HepG2 (cell line): Measurements from ENCODE around the gene P2RY6. TPM values are rescaled to one million over a fixed set of nuclear protein-coding genes. Genes with fewer than 3 reads are reported as not detected.

Experiments
- ATAC-seq: fragments of 200-7000 bp; cut with Tn5 transposase; 3 replicates; pipeline ENCODE4 v1.9.1; 2020; ENCODE audit warnings: mild to moderate bottlenecking, moderate library complexity
- BruUV-seq: library from RNA; stranded (reverse); fragments of 400-500 nt; replicated peaks from 2 replicates; lab custom pipeline; 2021; lab: Mats Ljungman, UMichigan
- CTCF ChIA-PET: fragments of 300-600 bp; formaldehyde crosslinking; extraction: SDS; loops from one replicate; lab custom pipeline; 2021; ENCODE audit warnings: low total read pairs, inconsistent platforms, low intra/inter-chr PET ratio; lab: Yijun Ruan, JAX
- POLR2A ChIA-PET: fragments of 350-600 bp; sonication (Branson Sonifier 250); formaldehyde crosslinking; loops from one replicate; lab custom pipeline; 2020; ENCODE audit warnings: antibody characterized with exemption, inconsistent platforms; lab: Yijun Ruan, JAX
- DNase-seq: peaks from one replicate; pipeline ENCODE4 v3.0.0-alpha.2; 2015; ENCODE audit warnings: low spot score
- FAIRE-seq: peaks from 3 replicates; lab custom pipeline; 2011; peaks lifted over from hg19 to GRCh38; lab: Jason Lieb, UNC
- H2AFZ ChIP-seq: one replicate; pipeline ENCODE4 v1.6.1; 2011; ENCODE audit warnings: low read length, inconsistent platforms
- H3K27ac ChIP-seq: fragments of 300-600 bp; 3 replicates; pipeline ENCODE4 v1.8.0; 2011; ENCODE audit warnings: mixed run types, mild to moderate bottlenecking, mixed read lengths, low read length, inconsistent platforms; ENCODE audit not compliant: insufficient read depth; ENCODE audit errors: extremely low read length
- H3K27me3 ChIP-seq, 2 experiments: fragments of 200-600 bp in 1 of 2; 2 replicates in 1 of 2; 3 replicates in 1 of 2; pipeline versions ENCODE4 v1.6.0 to v1.8.0; 2011; ENCODE audit warnings: low read length in 2 of 2, mild to moderate bottlenecking in 2 of 2, moderate library complexity in 2 of 2, inconsistent platforms in 1 of 2; ENCODE audit not compliant: insufficient read depth in 2 of 2, control insufficient read depth in 1 of 2
- H3K36me3 ChIP-seq, 2 experiments: fragments of 200-600 bp in 1 of 2; replicated peaks in 1 of 2; 2 replicates in 1 of 2; 3 replicates in 1 of 2; pipeline versions ENCODE4 v1.5.1 to v1.8.0; 2011; ENCODE audit warnings: low read length in 2 of 2, inconsistent platforms in 1 of 2; ENCODE audit not compliant: insufficient read depth in 2 of 2, control insufficient read depth in 1 of 2
- H3K4me1 ChIP-seq: 2 replicates; pipeline ENCODE4 v1.5.1; 2012; ENCODE audit warnings: low read length, inconsistent platforms; ENCODE audit not compliant: insufficient read depth
- H3K4me2 ChIP-seq: 2 replicates; pipeline ENCODE4 v1.6.0; 2011; ENCODE audit warnings: low read depth, low read length, inconsistent platforms
- H3K4me3 ChIP-seq, 3 experiments: fragments of 200-600 bp in 1 of 3; sonication (generic), shearing (Covaris generic) in 1 of 3; replicated peaks in 1 of 3; 2 replicates each; pipeline ENCODE4 v1.5.1; 2011 to 2016; ENCODE audit warnings: low read length in 3 of 3, inconsistent platforms in 2 of 3, low read depth in 2 of 3, mild to moderate bottlenecking in 2 of 3, control low read depth in 1 of 3, mixed read lengths in 1 of 3; ENCODE audit not compliant: insufficient read depth in 1 of 3
- H3K79me2 ChIP-seq: one replicate; pipeline ENCODE4 v1.6.1; 2011; ENCODE audit warnings: low read length, inconsistent platforms; ENCODE audit not compliant: insufficient read depth
- H3K9ac ChIP-seq: 2 replicates; pipeline ENCODE4 v1.6.0; 2011; ENCODE audit warnings: mild to moderate bottlenecking, low read depth, low read length, inconsistent platforms; ENCODE audit not compliant: insufficient read depth
- H3K9me3 ChIP-seq: 2 replicates; pipeline ENCODE4 v1.5.1; 2012; ENCODE audit warnings: mild to moderate bottlenecking, low read length
- H4K20me1 ChIP-seq: 2 replicates; pipeline ENCODE4 v1.6.0; 2011; ENCODE audit warnings: inconsistent platforms, mild to moderate bottlenecking, low read length, moderate library complexity; ENCODE audit not compliant: insufficient read depth
- HMGXB3 ChIP-seq: sonication (generic); formaldehyde crosslinking; IDR thresholded peaks from 2 replicates; pipeline ENCODE4 v1.4.0; 2020; ENCODE audit warnings: missing genetic modification reagents, borderline replicate concordance
- KDM6A ChIP-seq: IDR thresholded peaks from 2 replicates; pipeline ENCODE4 v1.6.1; 2016; ENCODE audit warnings: low read depth
- PPARG ChIP-seq: conservative IDR thresholded peaks from 2 replicates; pipeline ENCODE4 v1.6.1; 2016; ENCODE audit warnings: missing biosample characterization, missing genetic modification reagents
- PREB ChIP-seq: sonication (generic); formaldehyde crosslinking; IDR thresholded peaks from 2 replicates; pipeline ENCODE4 v1.4.0; 2020; ENCODE audit warnings: missing genetic modification reagents
- RARG ChIP-seq: sonication (generic); formaldehyde crosslinking; IDR thresholded peaks from 2 replicates; pipeline ENCODE4 v1.4.0; 2020; ENCODE audit warnings: low read depth, mild to moderate bottlenecking, missing genetic modification reagents
- RERE ChIP-seq: IDR thresholded peaks from 2 replicates; pipeline ENCODE4 v1.6.1; 2016; ENCODE audit warnings: low read depth, missing genetic modification reagents, missing compliant biosample characterization
- SAP130 ChIP-seq: IDR thresholded peaks from 2 replicates; pipeline ENCODE4 v1.6.1; 2016; ENCODE audit warnings: low read depth
- SMAD1 ChIP-seq: sonication (generic); formaldehyde crosslinking; IDR thresholded peaks from 2 replicates; pipeline ENCODE4 v1.4.0; 2020; ENCODE audit warnings: missing genetic modification reagents, low read depth, mild to moderate bottlenecking, borderline replicate concordance
- SRY ChIP-seq: sonication (generic); formaldehyde crosslinking; IDR thresholded peaks from 2 replicates; pipeline ENCODE4 v1.8.0; 2022; ENCODE audit warnings: mild to moderate bottlenecking, missing genetic modification reagents
- ZNF10 ChIP-seq: sonication (generic); formaldehyde crosslinking; IDR thresholded peaks from 2 replicates; pipeline ENCODE4 v1.4.0; 2020; ENCODE audit warnings: mild to moderate bottlenecking, low read depth, missing genetic modification reagents, borderline replicate concordance
- ZNF264 ChIP-seq: sonication (generic); formaldehyde crosslinking; IDR thresholded peaks from 2 replicates; pipeline ENCODE4 v1.4.0; 2020; ENCODE audit warnings: missing genetic modification reagents
- WGBS: methylation state at CpG from one replicate; pipeline ENCODE4 v1.1.6; 2017; ENCODE audit warnings: low lambda C conversion rate; 5-methylcytosine and 5-hydroxymethylcytosine counted together
- in situ Hi-C: cut with HindIII; loops from 2 replicates; pipeline ENCODE4 v1.10.0; 2017; ENCODE audit warnings: low pct_unique_long_range_greater_than_20kb; ENCODE audit not compliant: extremely low pct_ligation_motif_present
- intact Hi-C: fragments of 100-400 bp; cut with micrococcal nuclease; formaldehyde crosslinking; loops from one replicate; pipeline ENCODE4 v1.10.0; 2022; ENCODE audit not compliant: unreplicated experiment
- polyA plus RNA-seq, 8 experiments: library from polyadenylated mRNA; depleted of rRNA in 3 of 8; stranded (reverse) in 7 of 8; unstranded in 1 of 8; fragments of >200 nt; fragmentation: Illumina TruSeq in 4 of 8; extraction: Trizol in 4 of 8; gene quantifications; 2 replicates each; pipeline versions ENCODE4 v1.2.1 to v1.2.3, GENCODE V29; 2011 to 2016; ENCODE audit warnings: low read depth in 4 of 8, missing spikeins in 1 of 8, mixed read lengths in 1 of 8; ENCODE audit not compliant: insufficient read depth in 1 of 8
- total RNA-seq, 5 experiments: library from RNA; depleted of rRNA; stranded (reverse); fragments of >200 nt; fragmentation: Illumina TruSeq; extraction: Trizol; gene quantifications; 2 replicates each; pipeline ENCODE4 v1.2.3, GENCODE V29; 2016; ENCODE audit warnings: low read depth in 1 of 5

Gene P2RY6
- total and polyA plus RNA-seq, 2 of the 13 experiments (the other 11 are each of a cell fraction or from before 2014, with no cell fraction given), result 0.09 to 0.29 TPM

- TF ChIP-seq SRY (CRISPR knock-in tag), result no peak
- no peak for TF ChIP-seq SAP130 (CRISPR knock-in tag)
These were observed 4.1 kb upstream of the P2RY6 start (continued) for GRCh38 chr11:73267906-73268540.

- ChIA-PET POLR2A (no interaction called here), CTCF (no interaction called here)
- intact Hi-C loops, result no loop called here
- no peak for TF ChIP-seq PREB (CRISPR knock-in tag)
- TF ChIP-seq SMAD1, result no peak
- TF ChIP-seq RERE (CRISPR knock-in tag), result no peak
- TF ChIP-seq KDM6A (CRISPR knock-in tag), result no peak
- TF ChIP-seq HMGXB3, result no peak
- no peak for TF ChIP-seq PPARG
- TF ChIP-seq RARG (CRISPR knock-in tag), result no peak
- no peak for TF ChIP-seq ZNF10 (CRISPR knock-in tag)
- no peak for TF ChIP-seq ZNF264 (CRISPR knock-in tag)
These were observed 3.4 kb upstream of the P2RY6 start for GRCh38 chr11:73268671-73269271.

More at GRCh38 chr11:73268671-73269271, 3.4 kb upstream of the P2RY6 start:
- no peak overlapping the region for H3K9ac ChIP-seq
- H3K27me3 ChIP-seq, result peaks cover 6 to 70% of the 10 kb centered on the region in 2 experiments; a peak in 4 of 5 replicates
- no peak for FAIRE-seq
- in situ Hi-C loops, result no loop called here
- WGBS, result 44% methylated on average over 3 of the region's 8 CpGs
- BruUV-seq, result no TSS peak
- H3K79me2 ChIP-seq, result no peaks in the 10 kb centered on the region
- no peak for DNase-seq
- no peak overlapping the region for H3K27ac ChIP-seq
- H3K36me3 ChIP-seq, result no peaks in the 10 kb centered on the region
- peaks cover 54% of the 10 kb centered on the region for H3K4me1 ChIP-seq
- H3K9me3 ChIP-seq, result no peaks in the 10 kb centered on the region
- H2AFZ ChIP-seq, result no peak overlapping the region
- no peak overlapping the region for H3K4me3 ChIP-seq
- H4K20me1 ChIP-seq, result no peaks in the 10 kb centered on the region
- H3K4me2 ChIP-seq, result no peak overlapping the region
- ATAC-seq, result no peak
